Mucosa of gallbladder (tissue), 1 donor: ENCODE measurements around the gene DPYSL3. TPM values are rescaled to one million over a fixed set of nuclear protein-coding genes. Genes with fewer than 3 reads are reported as not detected.

ENCODE experiments used
- DNase-seq: peaks from one replicate; pipeline ENCODE4 v3.0.0-alpha.2; 2020; ENCODE audit warnings: low spot score
- total RNA-seq: library from RNA; stranded (reverse); gene quantifications from one replicate; pipeline ENCODE4 v1.2.1, GENCODE V29; 2021
- donor health status: DM: no; HTN: no; CAD: no.

DPYSL3 gene
- total RNA-seq, 1 donor from 2014 or later, result 94.6 TPM

DNA sequence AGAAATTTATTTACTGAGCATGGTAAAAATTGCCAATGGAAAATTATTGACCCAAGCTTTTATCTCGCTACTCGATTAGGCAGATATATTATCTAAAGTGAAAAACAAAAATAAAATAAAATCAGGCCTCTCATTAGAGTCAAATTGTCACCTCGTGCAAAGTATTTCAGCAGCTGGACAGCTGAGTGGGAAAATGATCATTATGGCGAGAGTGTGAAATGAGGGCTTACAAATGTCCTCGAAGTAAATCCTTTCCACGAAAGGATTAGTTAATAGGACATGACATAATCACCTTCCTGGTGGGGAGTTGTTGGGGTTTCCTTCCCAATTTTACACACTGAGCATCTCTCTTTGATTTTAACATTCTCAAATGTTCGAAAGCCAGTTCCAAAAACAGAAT is 5.4 kb upstream of the DPYSL3 start:
- DNase-seq, result no peak

DNA sequence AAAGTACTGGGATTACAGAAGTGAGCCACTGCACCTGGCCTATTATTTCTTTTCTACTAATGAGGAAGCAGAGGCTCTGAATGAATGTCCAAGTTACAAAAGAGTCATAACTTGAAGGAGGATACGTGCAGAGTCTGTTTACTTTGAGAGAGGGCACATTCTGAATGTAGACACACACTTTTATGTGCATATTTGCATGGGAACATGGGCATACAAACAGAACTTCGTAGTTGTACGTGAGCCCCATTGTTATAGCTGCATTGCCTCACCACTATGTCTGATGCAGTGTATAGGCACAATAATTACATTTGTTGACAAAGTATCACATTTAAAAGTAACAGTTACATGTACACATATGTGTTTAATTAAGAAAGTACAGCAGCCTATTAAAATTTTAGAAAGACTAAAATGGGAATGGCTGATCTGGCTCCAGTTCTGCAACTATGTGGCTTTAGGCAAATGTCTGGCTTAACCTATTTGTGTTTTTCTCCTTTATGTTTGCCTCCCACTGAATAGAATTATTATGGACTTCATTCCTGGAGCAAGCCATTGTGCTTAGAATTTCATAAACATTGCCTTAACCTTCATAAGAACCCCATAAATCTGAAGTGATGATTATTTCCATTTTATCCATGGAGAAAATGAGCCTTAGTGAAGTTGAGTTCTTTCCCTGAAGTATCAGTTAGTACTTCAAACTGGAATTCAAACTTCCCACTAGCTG is 3.0 kb upstream of the DPYSL3 start:
- no peak for DNase-seq

- no peak for DNase-seq
Observed at GRCh38 chr5:147510885-147511284, 1.0 kb upstream of the DPYSL3 start.

GRCh38 chr5:147509041-147509709 is 693 bp downstream of the DPYSL3 start:
- no peak for DNase-seq

GRCh38 chr5:147508711-147509040 is 1.2 kb downstream of the DPYSL3 start:
- DNase-seq, result no peak

GRCh38 chr5:147507480-147508126 is 2.3 kb downstream of the DPYSL3 start:
- no peak for DNase-seq

GRCh38 chr5:147504535-147504934 is 5.3 kb downstream of the DPYSL3 start:
- no peak for DNase-seq

DNA sequence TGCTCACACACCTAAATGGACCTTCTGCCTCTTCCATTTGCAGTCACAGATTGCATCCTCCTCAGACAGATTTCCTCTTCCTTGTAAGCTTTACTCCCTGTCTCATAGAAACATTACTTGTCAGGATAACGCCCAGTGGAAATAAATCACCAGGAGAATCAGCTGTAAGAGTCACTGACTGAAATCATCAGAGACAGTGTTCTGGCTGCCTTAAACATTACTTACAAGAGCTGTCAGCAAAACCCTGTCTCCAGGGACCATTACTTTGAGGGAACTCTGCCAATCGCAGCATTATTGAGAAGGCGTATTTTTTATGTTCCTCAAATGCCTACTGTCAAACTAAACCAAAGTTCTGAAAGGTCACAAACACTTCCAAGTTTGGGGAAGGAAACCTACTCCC is 5.9 kb downstream of the DPYSL3 start:
- DNase-seq, result no peak

GRCh38 chr5:147490989-147491388 is 18.9 kb downstream of the DPYSL3 start:
- DNase-seq, result no peak

GRCh38 chr5:147487031-147487750 is 22.7 kb downstream of the DPYSL3 start:
- no peak for DNase-seq

- DNase-seq, result no peak
Observed at GRCh38 chr5:147485814-147486213, 24.1 kb downstream of the DPYSL3 start.

DNA sequence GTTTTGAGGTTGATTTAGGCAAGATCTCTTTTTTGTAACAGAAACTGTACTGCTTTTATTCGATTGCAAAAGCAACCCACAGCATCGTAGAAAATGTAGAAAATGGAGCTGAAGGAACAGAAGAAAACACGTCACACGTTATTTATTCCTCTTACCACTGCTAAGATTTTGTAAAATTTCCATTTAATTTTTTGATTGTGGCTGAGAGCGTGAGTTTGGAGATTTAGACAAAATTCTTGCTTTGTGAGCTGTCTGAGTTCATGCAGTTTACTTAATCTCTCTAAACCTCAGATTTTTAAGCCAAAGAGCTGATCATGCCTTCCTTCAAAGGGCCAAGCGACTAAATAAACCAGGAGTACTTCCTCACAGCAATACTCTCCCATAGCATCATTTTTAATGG is 24.8 kb downstream of the DPYSL3 start:
- DNase-seq, result no peak

- no peak for DNase-seq
Observed at GRCh38 chr5:147484708-147485020, 25.2 kb downstream of the DPYSL3 start.

DNA sequence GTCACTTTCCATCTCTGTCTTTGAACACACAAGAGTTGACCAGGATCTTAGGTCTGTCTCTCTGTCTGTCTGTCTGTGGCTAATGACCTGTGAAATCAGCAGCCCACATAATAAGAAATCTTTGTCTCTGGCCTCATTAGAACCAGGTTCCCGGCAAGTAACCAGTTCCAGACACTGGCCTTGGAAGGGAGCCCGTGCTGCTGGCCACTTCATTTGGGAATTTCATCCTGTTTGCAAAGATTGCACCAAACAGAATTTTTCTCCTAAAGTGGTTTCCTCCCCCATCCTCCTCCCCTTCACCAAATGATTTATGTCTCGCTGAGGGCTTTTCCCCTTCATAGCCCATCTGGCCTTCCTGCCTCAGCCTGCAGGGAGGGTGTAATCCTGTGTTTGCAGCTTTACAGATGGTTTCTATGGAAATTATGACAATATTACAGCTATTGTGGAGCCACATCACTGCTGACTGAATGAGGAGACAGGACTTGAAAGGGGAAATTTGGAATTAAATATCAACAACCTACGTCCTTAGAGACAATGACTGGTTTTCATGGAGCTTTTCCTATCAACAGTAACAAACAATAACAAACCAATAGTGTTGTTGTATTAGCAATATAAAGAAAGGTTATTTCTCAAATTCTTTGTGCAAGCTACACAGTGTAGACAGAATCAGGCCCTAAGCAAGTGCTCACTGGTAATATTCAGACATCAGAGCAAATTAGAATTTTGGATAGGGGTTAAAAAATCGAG is 25.7 kb downstream of the DPYSL3 start:
- peak; percentile 43 for DNase-seq

GRCh38 chr5:147483188-147483790 is 26.6 kb downstream of the DPYSL3 start:
- no peak for DNase-seq

DNA sequence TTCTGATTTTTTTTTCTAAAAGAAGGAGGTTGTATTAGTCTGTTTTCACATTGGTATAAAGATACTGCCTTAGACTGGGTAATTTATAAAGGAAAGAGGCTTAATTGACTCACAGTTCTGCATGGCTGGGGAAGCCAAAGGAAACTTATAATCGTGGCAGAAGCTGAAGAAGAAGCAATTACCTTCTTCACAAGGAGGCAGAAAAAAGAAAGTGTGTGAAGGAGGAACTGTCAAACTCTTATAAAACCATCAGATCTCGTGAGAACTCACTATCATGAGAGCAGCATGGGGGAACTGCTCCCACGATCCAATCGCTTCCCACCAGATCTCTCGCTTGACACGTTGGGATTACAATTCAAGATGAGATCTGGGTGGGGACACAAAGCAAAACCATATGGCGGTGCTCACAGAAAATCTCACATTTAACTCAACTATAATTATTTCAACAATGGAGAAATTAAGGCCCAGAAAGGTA is 27.1 kb downstream of the DPYSL3 start:
- no peak for DNase-seq

- no peak for DNase-seq
Observed at GRCh38 chr5:147481874-147482705, 27.8 kb downstream of the DPYSL3 start.

- DNase-seq, result no peak
Observed at GRCh38 chr5:147481376-147481775, 28.5 kb downstream of the DPYSL3 start.

GRCh38 chr5:147479949-147480348 is 29.9 kb downstream of the DPYSL3 start:
- DNase-seq, result no peak

- DNase-seq, result no peak
Observed at GRCh38 chr5:147479444-147479843, 30.4 kb downstream of the DPYSL3 start.
